HT-29 (cell line): ENCODE data around the gene FRAS1. TPM values are rescaled to one million over a fixed set of nuclear protein-coding genes. Genes with fewer than 3 reads are reported as not detected.
A peak's percentile ranks its signal among the peaks of the same experiment; 100 is the strongest.
"Not testable (repeated sequence)": the region's sequence is repeated elsewhere in the genome, so short reads cannot be mapped to it uniquely, and the experiment has no call there.

Source experiments
- DNase-seq: peaks from one replicate; pipeline ENCODE4 v3.0.0-alpha.2; 2015; ENCODE audit warnings: low spot score
- total RNA-seq: library from RNA; depleted of rRNA; stranded (reverse); fragments of >200 nt; shearing (Covaris generic); gene quantifications from 2 replicates; pipeline ENCODE4 v1.2.3, GENCODE V29; 2014; rRNA removed

Gene FRAS1, protein sequence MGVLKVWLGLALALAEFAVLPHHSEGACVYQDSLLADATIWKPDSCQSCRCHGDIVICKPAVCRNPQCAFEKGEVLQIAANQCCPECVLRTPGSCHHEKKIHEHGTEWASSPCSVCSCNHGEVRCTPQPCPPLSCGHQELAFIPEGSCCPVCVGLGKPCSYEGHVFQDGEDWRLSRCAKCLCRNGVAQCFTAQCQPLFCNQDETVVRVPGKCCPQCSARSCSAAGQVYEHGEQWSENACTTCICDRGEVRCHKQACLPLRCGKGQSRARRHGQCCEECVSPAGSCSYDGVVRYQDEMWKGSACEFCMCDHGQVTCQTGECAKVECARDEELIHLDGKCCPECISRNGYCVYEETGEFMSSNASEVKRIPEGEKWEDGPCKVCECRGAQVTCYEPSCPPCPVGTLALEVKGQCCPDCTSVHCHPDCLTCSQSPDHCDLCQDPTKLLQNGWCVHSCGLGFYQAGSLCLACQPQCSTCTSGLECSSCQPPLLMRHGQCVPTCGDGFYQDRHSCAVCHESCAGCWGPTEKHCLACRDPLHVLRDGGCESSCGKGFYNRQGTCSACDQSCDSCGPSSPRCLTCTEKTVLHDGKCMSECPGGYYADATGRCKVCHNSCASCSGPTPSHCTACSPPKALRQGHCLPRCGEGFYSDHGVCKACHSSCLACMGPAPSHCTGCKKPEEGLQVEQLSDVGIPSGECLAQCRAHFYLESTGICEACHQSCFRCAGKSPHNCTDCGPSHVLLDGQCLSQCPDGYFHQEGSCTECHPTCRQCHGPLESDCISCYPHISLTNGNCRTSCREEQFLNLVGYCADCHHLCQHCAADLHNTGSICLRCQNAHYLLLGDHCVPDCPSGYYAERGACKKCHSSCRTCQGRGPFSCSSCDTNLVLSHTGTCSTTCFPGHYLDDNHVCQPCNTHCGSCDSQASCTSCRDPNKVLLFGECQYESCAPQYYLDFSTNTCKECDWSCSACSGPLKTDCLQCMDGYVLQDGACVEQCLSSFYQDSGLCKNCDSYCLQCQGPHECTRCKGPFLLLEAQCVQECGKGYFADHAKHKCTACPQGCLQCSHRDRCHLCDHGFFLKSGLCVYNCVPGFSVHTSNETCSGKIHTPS (N-terminal part only)
- 15.2 and 18.9 TPM in 2 replicates for total RNA-seq

DNA sequence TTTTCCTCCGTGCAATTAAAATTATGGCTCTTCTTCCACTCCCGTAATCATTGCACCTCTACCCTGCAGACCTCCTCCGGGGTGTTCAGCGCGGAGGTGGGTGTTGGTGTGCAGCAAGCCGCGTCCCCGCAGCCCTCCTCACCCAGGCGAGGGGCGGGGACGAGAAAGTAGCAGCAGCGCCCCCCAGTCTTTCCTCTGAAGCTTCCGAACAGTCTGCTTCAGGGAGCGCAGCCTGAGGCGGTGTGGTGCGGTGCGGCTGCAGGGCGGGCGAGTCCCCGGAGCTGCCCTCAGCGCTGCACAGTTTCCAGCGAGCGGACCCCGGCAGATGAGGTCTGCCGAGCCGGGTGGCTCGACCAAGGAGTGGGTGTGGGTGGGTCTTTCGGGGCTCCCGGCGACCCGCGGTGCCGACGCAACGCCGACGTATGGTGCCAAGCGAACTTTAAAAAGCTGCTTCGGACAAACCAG, at the start of gene FRAS1:
Gene FRAS1 (plus strand): TSS at position 189 of the 465 bp plus-strand sequence. CDS start 687 bp downstream, outside the sequence.
- DNase-seq, result no peak

DNA sequence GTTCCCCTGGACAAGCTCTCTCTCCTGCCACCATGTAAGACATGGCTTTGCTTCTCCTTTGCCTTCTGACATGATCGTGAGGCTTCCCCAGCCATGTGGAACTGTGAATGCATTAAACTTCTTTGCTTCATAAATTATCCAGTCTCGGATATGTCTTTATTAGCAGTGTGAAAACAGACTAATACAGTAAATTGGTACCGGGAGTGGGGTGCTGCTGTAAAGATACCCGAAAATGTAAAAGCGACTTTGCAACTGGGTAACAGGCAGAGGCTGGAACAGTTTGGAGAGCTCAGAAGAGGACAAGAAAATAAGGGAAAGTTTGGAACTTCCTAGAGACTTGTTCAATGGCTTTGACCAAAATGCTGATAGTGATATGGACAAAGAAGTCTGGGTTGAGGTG, 46.1 kb upstream of the FRAS1 start:
- not testable (repeated sequence) for DNase-seq

DNA sequence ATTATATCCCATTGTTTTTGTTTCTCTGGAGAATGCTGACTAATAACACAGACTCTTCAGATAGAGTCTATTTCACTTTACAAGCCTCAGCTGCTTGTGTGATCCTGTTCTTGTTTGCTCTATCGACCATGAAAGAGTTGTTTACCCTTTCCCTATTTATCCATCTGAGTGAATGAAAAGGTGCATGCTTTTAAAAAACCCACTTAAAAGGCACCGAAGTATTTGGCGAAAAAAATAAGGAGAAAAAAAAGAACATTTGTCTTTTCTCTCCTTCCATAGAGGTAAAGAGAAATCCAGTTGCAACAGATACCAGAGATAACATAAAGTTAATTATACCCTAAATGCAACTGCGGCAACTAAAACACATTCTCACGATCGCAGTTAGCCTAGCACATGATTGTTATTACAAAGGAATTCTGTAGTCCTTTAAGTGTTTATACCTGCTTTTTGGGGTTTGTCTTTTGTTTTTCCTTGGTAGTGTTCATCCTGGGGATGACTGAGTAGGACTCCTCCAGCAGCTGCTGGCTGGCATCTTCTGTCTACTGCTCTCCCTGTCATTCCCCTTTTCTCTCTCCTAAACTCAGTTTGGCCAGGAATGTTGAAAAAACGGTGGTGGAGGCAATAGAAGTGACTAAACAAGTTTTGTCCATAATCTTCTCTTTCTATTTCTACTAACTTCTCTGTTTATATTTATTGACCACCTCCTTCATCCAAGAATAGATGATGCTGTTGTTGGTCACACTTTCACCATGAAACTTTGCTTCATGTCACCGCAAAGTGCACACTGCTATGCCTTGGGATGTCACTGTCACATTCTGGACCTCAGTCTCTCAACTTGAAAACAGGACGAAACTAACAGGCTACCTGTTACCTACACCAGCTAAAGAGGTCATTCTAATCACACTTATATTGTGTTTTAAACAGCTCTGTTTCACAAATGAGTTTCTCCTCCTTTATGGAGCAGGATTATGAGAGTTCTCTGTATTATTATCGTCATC, 41.9 kb upstream of the FRAS1 start:
- DNase-seq, result no peak

DNA sequence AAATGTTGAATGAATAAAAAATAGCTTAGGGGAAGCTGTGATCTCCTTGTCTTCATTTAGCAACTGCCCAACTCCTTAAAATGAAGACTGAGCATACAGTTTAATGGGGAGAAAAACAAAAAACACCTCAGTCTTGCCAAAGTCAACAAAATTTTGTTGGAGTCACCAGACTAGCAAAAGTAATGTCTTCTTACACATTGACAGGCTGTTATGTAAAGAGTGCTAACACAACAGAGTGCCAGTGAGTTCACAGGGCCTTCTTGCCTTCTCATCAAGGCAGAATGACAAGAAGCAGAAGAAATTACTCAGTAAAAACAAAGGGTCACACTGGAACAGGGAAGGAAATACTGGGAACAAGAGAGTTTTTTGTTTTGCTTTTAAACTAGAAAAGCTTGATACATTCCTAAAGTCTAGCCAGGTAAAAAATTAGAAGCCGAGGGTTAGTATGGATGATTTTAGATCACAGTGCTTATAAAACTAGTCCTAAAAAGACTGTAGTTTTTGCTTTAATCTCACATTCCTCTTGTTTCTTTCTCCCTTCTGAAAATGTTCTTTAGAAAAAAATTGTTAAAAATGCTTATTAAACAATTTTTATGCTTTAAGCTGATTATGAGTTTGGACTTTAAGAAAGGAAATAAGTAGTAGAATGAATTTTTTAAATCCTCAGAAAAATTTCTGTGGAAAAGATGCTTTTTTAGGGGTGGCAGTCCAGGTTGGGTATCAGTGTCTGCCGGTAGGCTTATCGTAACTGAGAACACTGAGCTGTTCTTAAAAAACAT, 38.7 kb upstream of the FRAS1 start:
- no peak for DNase-seq

DNA sequence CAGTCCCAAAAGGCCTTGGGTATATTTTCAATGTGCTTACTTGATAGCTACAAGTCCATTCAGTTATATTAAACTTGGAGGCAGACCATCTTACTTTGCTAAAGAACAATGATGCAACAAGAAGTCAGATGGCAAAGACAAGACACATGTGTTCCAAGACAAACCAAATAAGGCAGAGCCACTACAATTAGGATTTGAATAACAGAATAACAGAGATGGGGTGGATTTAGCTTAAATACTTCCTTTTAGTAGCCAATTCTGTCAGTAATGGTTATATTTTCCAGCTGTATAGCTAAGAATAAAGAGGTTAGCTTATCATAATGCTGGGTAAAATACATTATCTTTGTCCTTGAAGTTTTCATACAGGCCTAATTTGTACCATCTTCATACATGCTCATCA, 37.7 kb upstream of the FRAS1 start:
- DNase-seq, result no peak

DNA sequence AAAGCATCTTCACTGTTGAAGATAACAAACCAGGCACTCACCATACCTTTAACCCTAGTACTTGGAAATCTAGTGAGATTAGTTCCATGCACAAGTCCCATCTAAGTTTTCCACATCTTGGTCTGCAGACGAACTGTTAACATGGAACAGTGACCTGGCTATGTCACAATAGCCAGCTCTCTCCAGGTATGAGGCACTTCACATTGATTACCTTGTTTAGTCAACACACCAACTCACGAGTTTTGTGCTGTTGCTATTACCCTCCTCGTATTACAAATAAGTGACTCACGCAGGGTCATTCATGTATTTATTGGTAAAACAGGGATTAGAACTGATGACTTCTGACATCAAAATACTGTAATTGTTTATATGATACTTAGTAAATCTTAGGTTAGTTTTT, 36.4 kb upstream of the FRAS1 start:
- DNase-seq, result no peak

DNA sequence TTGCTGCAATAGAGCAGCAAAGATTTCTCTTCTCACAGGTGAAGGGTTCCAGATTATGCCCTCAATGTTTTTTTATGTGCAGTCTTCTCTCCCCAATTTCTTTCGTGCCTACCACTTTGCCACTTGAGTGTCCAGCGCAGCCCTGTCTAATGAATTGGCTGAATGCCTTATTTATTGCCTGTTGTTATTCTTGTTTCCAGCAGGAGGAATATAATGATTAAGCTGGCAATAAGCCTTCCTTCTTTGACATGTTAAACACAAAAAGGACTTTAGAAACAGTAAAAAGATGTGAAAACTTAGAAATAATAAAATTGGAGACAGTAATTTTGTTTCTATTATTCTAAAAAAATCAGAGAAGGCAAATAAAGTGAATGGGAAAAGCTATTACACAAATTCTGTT, 34.6 kb upstream of the FRAS1 start:
- DNase-seq, result no peak

DNA sequence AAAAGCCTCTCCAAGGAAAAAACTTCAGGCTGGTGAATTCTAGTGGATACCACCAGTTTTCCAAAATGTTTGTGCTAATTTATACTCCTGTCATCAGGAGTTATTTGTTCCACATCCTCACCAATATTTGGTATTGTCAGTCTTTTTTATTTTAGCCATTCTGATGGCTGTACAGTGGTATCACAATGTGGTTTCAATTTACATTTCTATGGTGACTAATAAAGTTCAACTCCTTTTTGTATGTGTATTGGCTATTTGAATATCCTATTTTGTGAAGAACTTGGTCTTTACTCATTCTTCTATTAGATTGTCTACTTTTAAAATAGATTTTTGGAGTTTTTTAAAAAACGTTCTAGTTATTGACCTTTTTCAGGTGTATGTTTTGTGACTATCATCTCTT, 33.0 kb upstream of the FRAS1 start:
- DNase-seq, result no peak

DNA sequence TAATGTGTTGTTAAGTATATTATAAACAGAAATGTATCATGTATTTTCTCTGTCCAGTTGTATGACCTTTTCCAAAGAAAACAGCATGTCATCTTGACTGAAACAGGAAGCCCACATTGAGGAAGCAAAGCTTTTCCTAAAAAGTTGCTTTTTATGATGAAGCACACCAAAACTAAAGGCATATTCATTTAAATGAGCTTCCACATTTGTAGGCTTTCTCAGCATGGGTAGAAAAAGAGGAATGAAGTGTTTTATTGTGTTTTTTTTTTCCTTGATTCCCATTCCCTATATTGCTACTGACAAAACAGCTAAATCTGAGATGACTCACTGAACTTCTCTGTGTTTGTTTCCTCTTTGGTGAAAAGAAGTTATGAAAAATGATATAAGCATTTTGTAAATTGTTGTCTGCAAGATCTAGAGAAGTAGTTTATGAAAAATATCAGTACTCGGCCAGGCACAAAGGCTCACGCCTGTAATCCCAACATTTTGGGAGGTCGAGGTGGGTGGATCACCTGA, 32.5 kb upstream of the FRAS1 start:
- DNase-seq, result no peak

DNA sequence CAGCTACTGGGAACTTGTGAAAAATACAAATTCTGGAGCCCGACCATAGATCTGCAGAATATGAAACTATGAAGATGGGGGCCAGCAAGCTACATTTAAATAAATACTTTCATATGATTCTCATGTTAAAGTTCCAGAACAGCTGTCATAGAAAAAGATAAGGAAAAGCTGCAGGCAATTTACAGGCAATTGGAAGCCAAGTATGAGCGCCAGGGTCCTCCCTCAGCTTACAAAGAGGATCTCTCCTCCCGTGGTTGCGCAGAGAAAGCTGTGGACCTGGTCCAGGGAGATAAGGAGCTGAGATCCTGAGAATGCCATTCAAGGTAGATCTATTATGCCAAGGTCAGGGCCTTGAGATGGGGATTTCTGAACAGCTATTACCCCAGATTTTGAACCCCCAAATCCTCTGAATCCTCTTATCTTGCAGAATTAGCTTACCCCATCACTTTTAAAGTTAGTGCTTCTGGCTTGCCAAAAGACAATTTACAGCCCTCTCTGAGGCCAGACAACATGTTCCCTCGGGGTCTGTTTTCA, 25.6 kb upstream of the FRAS1 start:
- DNase-seq, result no peak

DNA sequence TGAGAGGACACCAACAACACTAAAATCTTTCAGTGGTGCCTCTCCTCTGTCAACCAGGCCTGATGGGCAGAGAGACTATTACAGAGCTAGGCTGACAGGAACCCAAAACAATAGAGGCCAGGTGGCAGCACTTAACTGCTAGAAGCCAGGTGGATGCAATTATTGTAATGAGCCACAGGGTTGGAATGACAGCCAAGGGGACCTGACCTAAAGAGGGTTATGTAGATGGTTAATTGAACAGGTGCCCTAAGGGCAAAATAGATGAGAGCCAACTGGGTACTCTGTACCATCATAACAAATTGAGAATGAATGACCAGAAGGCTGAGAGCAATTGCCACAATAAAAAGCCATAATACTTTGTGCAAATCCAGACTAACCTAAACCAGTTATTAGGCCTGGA, 24.7 kb upstream of the FRAS1 start:
- peak; percentile 31 for DNase-seq

DNA sequence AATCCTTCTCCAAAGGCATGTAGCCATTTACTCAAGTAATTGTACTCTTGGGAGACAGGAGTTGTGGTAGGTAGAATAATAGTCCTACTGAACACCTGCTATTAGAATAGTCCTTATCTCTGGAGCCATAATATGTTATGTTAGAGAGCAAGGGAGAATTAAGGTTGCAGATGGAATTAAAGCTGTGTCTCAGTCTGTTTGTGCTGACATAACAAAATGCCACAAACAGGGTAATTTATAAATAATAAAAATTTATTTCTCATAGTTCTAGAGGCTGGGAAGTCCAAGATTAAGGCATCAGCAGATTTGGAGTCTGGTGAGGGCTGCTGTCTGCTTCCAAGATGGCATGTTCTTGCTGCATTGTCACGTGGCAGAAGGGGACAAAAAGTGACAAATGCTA, 24.2 kb upstream of the FRAS1 start:
- no peak for DNase-seq

DNA sequence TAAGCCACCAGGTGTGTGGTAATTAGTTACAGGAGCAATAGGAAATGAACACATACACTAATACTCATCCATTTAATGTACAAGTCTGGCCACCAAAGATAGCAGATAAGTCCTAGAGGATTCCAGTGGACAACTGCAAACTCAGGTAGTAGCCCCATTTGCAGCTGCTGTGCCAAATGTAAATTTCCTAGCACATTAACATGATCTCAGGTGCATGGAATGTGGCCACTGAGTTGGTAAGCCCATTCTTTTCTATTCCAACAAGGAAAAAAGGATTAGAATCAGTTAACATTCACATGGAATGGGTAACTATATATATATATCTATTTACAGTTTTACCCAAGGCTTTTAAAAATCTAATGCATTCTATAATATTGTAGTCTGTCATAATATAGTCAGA, 23.3 kb upstream of the FRAS1 start:
- no peak for DNase-seq

DNA sequence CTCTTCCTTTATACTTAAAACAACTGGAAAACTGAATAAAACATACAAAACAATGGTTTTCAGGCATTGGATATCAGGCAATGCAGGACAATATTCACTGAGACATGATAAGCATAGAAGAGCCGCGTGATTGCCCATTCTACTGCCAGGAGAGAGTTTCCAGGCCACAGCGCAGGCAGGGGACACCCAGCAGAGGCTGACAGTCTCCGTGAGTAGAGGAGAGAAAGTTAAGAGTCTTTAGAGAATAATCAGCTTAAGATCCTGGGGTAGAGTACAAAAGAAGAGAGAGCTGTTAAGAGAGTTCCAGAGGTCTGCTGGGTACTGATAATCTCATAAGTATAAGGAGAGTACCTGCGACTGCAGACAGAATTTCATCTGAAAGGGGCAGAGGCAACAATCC, 18.4 kb upstream of the FRAS1 start:
- no peak for DNase-seq

DNA sequence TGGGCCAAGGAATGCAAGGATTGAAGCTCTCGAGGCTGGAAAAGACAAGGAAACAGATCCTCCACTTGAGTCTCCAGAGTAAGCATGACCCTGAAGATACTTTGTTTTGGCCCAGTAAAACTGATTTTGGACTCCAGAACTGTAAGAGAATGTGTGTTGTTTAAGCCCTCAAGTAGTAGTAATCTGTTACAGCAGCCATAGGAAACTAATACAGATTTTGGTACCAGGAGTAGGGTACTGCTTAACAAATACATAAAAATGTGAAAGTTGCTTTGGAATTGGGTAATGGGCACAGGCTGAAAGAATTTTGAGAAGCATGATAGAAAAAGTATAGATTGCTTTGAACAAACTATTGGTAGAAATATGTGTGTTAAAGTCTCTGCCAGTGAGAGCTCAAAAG, 17.4 kb upstream of the FRAS1 start:
- no peak for DNase-seq

DNA sequence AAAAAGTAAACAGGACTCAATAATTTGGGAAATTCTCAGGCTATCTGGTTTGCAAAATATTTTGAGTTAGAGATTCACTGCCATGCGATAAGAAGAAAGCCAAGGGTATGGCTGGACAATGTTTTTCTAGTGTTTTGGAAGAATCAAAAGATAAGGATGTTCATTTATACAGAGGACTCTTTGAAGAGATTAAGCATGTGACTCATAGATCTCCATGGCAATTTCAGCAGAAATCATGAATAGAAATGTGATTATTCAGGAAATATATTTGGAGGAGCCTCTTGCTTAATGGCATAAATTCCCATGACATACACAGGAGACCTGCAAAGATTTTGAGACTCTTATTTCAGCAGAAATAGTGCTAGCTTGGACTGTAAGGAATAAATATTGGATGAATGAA, 16.7 kb upstream of the FRAS1 start:
- DNase-seq, result no peak

DNA sequence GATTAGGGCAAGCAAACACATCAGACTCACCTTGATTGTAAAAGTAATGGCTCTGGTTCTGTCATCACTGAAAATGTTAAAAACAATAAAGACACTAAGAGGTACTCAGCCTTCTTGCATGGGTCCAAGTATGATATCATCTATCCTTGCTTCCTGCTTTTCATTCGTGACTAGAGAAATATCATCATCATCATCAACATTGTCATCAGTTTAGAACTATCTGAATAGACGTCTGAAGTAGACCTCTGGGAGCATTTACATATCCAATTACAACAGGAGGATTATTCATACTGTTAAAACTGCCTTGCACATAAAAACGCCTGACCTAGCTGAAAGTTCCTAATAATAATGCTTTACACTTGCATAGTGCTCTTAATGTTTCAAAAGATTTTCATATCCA, 9.8 kb upstream of the FRAS1 start:
- DNase-seq, result no peak

DNA sequence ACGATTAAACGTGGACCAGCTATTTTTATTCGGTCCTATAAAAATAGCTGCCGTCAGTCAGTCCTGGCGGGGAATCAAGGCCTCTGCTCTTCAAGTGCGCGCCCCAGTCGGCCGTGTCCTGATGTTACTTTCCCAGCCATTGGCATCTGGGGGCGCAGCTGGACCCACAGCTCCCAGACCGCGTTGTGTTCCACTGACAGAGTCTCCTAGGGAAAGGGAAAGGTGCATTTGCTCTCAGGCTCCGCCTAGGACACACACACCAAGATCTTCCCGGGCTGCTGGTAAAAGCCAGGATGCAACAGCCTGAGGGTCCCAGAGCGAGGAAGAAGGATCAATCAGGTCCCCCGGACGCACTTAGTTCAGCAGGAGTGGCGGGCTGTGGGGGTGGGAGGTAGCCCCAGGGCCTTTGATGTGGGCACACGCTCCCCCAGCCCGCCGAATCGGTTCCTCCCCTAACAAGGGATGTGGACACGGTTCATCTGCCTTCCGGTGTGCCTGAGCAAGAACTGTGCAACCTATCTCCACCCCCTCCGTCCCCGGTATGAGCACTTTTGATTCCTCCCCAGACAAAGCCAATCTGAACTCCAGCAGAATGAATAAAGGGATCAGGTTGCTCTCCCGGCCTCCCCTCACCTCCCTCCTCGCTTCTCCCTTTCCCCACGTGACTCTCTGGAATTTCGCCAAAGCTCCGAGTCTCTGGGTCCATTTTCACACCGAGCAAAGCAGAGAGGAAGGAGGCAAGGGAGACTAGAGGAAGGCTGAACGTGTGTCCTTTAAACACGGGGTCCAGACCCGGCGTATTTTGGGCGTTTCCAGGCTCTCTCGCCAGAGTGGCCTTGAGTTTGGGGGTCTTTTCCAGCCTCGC, 626 bp upstream of the FRAS1 start:
- peak; percentile 98 for DNase-seq
